Activated T-helper 1 cell treated with anti-CD3 and anti-CD28 coated beads, Interleukin-2, amount 50 U/mL, for 16 hours (primary cell): ENCODE results near the gene CCN6.
A peak's percentile ranks its signal among the peaks of the same experiment; 100 is the strongest.

Experiments
- DNase-seq, 2 donors: peaks; one replicate each; pipeline ENCODE4 v3.0.0-alpha.2; 2020; ENCODE audit warnings: low read depth in 1 of 2, low spot score in 1 of 2

The CCN6 gene

DNA sequence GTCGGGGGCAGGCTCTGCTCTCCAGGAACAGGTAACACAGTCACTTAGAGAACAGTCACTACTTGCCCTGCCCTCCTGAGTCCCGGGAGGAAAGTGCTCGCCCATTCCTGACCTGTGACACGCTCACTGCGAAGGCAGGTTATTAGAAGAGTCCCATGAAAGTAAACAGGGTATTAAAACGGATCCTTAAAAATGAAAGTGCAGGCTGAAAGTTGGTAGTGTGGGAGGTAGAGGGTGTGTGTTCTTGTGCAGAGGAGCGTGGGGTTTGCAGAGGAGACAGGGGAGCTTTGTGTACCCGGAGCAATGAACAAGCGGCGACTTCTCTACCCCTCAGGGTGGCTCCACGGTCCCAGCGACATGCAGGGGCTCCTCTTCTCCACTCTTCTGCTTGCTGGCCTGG is at the start of gene CCN6:
Gene CCN6 (plus strand): TSS at position 104 of the 400 bp plus-strand sequence. CDS start 254 bp downstream, at position 358.
- DNase-seq = no peak

DNA sequence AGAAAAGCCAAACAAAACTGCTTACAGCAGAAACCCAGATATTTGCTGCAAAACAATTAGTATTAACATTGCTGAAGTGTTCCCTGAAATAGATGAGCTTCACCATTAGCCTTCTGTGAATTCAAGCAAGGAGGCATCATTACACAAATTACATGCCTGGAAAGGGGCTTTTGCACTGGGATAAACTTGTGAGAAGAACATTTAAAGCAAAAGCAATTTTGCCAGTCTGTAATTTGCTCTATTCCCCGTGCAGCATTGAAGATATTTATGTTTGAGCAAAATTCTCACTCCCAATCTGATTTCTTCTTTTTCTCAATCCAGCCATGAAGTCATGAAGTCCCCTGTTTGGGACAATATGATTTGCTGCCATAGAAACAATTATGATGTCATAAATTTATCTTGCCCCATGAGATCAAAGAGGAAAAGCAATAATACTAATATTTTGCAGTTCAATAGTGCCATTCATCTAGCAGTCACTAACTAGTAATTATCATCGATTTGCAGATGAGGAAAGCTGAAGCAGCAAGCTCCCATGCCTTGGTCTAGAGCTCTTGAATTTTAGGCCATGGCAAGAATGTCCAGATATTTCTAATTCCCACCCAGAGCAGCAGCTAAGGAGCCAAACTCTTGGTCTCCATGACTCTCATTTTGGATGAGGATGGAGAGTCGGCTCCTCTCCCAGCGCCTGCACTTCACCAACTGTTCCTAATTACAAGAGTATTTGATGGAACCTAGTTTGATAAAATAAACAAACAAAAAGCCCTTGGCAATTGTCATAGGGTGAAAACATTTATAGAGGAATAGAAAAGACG is 49.5 kb upstream of the CCN6 start:
- DNase-seq = no peak

DNA sequence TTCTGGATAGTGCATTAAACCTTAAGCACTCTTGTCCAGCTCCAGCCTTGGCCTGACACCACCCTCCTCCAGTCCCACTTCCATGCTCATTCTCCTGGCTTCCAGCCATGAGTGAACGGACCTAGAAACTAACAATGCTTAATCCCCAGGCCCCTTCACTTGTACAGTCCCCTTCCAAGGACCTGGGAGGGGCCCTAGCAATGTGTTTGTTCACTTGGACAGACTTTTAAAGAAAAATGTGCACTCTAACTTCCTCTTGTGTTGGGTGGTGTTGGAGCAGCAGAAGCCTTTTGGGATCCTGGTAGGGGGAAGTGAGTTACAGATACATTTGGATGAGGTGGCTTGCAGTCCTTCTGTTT is 48.9 kb upstream of the CCN6 start:
- DNase-seq = no peak

DNA sequence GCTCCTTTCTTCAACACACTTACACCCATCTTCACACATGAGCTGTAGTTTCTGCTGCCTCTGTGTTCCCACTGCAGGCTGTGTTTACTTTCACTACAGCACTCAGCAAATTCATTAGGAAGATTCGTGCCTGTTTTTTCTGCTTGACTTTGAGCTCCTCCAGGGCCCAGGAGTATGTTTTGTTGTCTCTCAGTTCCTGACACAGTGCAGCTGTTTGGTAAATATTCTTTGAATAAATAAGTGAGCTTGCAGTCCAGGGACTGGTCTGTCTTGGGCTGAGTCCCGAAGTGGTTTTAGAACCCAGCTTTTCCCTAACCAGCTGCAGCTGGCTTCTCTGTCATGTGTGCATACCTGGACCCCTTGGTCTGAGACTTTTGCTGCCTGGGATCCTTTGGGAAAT is 46.6 kb upstream of the CCN6 start:
- DNase-seq = no peak

- no peak for DNase-seq
These were observed 46.1 kb upstream of the CCN6 start for GRCh38 chr6:112007805-112008204.

DNA sequence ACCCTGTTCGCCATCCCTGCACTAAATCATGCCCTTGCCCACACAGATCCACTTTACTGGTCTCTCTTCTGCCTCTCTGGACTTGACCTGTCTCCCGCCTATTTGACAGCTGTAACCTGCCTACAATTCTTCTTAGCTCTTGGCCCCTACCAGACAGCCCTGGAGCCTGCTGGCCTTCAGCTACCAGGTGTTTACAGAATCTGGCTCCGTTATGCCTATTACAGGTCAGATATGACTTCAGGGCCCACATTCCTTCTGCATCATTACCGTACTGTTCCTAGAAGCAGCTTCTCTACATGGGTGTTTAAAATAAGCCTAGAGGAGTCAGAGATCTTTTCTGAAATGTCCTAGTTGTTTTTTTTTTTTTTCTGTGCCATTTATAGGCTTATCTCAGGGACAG is 45.4 kb upstream of the CCN6 start:
- DNase-seq = no peak

DNA sequence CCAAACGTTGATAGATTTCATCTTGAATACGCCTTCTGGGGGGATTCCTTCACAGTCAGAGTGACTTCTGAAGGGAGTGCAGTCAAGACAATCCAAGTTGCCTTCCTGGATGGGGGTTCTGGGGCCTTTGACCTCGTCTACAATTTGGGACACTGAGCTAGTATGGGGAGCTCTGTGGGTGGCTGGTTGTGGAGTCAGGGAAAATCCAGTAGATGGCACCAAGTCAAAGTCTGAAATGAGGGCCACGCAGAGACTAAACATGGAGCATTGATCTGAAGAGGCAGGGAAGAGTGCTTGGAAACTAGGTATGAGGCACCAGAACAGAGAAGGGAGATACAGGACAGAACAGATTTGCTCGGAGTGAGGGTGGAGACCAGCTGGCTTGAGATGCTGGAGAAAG is 43.6 kb upstream of the CCN6 start:
- DNase-seq = no peak

DNA sequence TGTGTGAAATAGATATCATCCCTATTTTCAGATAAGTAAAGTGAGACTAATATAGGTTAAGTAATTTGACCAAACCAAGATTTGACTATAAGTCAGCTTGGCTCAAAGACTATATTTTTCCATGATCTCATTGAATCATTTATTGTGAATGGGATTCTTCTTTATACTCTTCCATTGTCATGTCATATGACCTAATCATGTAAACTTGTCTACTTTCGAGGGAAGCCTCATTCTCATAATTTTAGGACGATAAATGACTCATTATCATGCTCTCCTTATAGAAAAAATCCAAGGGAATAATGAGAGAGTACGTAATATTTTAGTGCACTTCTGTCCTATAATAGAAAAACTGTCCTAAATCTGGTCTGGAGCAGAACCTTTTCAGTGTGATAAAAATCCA is 40.9 kb upstream of the CCN6 start:
- no peak for DNase-seq

GRCh38 chr6:112014483-112014882 is 39.4 kb upstream of the CCN6 start:
- no peak for DNase-seq

DNA sequence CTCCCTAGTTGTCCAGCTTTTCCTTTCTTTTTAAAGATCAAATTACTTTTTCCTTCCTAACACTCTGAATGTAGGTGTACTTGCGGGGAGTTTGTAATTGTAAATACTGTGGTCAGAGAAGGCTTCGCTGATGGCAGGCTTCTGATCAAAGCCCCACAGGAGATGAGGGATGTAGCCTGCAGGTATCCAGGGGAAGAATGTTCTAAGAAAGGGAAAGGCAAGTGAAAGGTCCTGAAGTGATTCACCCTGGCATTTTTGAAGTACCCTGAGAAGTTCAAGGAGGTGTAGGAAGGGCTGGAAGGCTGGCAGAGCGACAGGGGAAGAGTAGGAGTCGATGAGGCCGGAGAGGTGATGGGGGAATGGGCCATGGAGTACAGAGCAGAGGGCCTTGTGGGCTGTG is 38.2 kb upstream of the CCN6 start:
- no peak for DNase-seq

- peak in 1 of 2 donors; percentile 39 for DNase-seq
These were observed 37.6 kb upstream of the CCN6 start for GRCh38 chr6:112016320-112016719.

GRCh38 chr6:112017169-112017568 is 36.7 kb upstream of the CCN6 start:
- DNase-seq = peak in 1 of 2 donors; percentile 28

DNA sequence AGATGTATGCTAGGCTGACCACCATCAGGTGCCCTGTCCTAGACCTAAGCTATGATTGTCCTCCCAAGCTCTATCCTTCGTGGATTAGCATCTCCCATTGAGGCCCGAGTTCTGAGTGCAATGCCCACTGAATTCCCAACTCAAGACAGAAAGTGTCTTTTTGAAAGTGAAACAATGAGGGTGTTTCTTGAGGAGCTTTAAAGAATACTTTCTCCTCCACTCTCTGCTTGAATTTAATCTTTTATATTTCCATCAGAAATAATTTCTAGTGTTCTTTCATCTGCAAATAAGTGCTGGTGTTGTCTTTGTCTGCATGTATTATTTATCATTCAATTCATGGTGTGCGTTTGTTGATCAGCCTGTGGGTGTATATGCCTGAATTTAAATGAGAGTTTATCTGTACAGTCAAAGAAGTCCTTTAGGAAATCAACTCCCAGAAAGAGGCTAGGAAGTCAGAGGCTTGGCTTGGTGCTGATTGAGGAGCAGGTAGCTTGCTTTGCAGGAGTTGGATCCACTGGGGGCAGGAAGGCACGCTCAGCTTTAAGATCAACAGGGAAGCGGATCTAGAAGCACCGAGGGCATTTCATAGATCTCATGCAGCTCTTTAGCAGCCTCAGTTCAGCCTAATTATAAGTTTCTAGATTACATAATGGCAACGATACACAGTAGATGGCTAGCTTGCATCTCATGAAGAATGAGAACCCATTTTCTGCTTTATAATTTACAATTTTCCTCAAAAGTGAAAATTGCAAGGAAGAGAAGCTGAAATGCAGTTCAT is 36.0 kb upstream of the CCN6 start:
- no peak for DNase-seq

- DNase-seq = no peak
These were observed 35.1 kb upstream of the CCN6 start for GRCh38 chr6:112018619-112019416.

GRCh38 chr6:112019589-112019988 is 34.3 kb upstream of the CCN6 start:
- DNase-seq = no peak

GRCh38 chr6:112021691-112022310 is 32.1 kb upstream of the CCN6 start:
- DNase-seq = no peak

- DNase-seq = no peak
These were observed 31.2 kb upstream of the CCN6 start for GRCh38 chr6:112022749-112023148.

DNA sequence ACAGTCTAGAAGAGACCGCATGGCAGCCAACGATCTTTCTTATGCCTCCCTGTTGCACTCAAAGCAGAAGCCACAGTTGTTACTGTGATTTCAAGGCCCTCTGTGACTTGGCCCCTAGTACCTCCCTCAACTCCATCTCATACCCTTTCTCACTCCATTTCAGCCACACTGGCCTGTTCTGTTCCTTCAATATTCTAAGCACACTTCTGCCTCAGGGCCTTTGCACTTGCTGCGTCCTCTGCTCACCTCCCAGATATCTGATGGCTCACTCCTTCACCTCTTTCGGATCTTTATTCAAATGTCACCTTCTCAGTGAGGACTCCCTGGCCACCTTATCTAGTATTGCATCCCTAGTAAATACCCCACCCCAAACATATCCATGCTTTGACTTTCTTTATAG is 29.4 kb upstream of the CCN6 start:
- no peak for DNase-seq

DNA sequence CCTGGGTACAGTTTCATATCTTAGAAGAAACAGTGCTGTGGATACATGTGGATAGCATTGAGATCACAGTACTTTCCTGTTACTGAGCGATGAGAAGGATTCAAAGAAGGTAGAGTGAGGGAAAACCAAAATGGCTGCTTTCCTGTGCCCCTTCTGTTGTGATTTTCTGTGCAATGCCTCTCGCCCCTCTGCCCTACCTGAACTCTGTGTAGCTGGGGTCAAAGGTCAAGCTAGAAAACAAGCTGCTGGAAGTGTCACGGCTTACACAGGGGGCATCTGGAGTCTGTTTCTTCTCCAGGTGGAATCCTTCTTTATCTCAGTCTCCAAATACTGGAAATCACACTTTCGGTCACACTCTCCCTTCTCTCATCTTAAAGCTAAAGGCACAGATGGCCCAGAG is 27.0 kb upstream of the CCN6 start:
- no peak for DNase-seq

DNA sequence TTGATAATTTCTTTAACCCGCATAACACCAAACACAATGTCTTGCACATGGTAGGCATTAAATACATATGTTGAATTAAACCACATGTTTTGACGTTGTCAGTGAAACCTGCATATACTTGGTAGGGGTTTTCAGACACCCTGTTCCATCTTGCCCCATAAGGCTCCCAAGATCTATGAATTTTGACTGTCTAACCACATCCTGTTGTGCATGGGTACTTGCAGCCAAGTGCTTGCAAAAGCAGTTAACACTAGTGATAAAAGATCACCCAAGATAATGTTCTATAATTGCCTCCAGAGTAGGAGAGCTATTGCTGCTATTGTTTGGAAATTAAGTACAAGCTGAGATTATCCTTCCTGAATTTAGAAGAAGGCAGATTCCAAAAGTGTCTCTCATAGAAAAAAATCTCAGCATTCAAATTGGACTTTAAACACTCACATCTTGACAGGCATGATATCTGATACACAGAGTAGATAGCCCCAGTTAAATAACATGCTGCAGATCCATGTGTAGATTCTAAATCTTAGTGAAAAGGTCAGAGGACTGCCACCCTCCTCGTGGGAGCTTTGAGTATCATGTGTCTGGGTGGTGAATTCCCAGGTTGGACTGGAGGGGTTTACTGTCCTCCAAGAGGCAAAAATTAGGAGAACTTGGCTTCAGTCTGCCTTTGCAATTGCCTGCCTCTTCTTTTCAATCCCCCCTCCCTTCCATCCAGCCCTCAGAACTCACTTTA is 25.8 kb upstream of the CCN6 start:
- DNase-seq = no peak
